Activated T-cell treated with anti-CD3 and anti-CD28 coated beads for 1 hour (primary cell): Measurements from ENCODE around the gene P4HA2.

ENCODE experiments used
- DNase-seq: peaks from one replicate; pipeline ENCODE4 v3.0.0-alpha.2; 2020; ENCODE audit warnings: low read depth

Gene P4HA2

DNA sequence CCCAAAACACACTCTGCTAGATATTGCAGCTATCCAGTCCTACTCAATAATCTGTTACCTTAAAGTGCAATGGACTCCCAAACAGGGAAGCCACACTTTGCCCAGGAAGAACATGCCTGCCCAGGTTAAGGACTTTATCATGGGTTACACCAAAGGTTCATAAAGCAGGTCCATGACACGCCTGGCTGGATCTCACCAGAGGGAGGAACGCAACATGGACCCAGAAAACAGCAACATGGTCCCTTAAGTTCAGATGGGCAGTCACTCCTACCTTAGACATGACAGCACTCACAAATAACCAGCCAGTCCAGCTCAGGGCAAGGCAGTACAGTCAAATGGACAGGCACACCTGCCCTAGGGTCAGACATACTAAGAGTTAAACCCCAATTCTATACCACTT is 3.8 kb downstream of the P4HA2 start:
- DNase-seq, result no peak

DNA sequence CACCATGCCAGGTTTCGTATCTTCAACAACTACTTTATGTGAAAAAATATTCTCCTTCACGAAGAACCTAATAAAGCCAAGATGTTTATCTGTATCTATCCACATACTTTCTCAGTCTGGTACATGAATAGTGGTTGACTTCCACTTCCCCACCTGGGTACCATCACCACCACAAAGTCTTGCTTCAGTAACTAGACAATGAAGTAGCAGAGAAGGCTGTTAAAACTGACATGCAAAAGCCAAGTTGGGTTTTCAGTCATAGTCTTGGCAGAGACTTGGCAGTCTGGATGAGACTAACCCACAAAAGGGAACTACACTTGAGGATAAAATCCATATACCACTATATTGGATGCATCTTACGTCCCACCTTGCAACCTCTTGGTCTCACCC is 5.0 kb downstream of the P4HA2 start:
- no peak for DNase-seq

DNA sequence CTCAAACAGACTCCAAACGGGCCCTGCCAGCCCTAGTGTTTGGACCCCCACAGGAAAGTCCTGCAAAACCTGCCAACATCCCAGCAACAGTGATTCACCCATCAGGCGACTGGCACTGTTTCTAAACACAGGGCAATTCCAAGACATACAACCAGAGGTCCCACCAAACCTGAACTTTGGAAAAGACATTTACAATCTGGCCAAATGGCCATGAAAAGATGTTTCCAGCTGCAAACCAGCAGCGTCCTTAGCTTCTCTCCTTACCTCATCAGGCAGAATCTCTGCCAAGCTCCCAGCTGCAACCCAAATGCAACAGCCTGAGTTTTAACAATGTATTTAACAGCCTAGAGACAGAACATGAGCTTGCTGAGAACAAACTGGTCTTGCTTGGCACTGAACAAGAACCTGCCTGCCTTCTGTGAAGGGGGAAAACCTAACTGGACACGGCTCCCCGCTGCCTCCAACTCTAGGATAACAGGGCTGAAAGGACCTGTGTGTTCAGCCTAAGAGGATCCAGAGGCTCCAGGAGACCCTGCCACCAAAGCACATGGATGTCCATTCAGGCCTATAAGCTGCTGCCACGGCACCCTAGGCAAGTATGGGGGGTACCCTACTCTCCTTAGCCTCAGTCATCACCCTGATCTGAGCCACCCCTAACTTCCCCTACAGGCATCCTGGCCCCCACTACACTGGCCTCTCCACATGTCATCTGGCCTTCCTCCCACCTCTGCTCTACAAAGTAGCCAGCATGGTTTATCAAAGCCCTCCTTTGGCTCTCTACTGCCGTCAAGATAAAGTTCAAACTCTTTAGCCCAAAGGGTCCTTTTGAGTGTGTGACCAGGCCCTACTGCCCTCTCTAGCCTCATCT is 5.6 kb downstream of the P4HA2 start:
- DNase-seq, result no peak

DNA sequence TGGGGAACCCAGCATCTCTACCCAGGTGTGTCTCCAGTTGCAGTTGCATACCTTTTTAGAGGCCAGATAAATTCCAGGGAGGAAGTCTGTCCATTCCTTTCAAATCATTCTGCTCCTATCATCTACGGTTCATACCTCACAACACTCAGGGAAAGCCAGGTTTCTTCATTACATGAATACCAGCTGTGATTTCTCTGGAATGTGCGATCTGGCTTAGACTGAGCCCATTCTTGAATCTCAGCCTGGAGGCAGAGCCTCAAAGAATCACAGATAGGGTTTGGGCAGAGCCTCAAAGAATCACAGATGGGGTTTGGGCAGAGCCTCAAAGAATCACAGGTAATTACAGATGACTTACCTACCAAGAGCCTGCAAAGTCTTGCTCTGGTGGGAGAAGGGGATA is 7.2 kb downstream of the P4HA2 start:
- DNase-seq, result no peak

DNA sequence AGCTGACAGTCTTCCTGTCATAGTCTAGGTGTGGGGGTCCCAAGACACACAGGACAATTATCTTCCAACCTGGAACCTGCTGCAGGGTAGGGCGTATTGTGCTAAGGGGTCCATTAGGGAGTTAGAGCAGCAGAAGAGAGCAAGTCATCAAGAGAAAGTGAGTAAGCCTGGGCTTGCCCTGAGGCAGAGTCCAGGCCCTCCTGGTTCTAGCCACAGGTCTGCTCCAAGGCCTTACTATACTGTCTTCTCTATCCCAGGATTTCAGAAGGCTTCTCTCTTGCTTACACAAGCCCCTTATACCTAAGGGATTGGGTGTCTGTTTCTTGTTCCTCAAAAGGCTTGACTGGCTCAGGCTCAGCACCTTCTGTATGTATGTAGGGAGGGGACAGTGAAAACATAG is 7.7 kb downstream of the P4HA2 start:
- DNase-seq, result no peak

DNA sequence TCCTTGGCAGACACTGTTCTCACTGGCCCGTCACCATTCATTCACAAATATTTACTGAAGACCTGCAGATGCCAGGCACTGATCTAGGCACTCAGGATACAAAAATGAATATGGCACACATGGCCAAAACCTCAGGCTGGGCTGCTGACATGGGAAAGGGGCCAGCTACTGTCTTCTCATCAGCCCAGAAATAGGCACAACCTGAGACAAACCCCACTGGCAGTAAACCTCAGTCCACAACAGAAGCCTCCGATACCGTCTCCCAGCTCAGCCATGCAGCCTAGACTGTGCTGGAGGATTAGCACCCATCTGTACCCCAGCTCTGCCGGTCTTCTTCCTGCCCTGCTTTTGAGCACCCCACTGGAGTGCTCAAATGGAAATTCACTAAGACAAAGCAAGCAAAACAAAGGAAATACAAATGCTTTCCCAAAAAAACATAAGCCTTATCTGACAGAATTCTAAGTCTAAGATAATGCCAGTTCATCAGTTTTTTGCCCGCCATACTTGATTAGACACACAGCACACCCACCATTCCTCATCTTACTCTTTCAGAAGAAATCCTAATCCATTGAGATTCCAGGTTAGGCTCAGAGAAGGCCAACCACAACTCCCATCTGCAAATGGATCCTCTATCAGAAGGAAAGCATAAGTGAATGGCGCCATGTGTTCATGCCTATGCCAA is 8.2 kb downstream of the P4HA2 start:
- DNase-seq, result no peak

DNA sequence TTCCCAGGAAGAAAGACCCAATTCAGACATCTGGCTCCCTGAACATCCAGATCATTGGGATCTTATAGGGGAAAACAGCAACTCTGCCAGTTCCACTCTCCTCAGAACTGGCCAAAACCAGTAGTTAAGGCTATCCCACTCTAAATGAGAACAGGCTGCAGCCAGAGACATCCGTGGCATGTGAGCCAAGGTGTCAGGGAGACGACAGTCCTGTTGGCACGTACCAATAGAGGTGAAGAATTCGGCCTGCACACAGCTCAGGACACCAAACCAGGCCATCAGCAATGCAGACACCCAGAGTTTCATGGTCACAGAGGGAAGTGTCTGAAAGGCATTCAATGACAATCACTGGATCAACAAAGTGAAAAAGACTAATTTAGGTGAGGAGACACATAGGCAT is 9.3 kb downstream of the P4HA2 start:
- DNase-seq, result no peak

DNA sequence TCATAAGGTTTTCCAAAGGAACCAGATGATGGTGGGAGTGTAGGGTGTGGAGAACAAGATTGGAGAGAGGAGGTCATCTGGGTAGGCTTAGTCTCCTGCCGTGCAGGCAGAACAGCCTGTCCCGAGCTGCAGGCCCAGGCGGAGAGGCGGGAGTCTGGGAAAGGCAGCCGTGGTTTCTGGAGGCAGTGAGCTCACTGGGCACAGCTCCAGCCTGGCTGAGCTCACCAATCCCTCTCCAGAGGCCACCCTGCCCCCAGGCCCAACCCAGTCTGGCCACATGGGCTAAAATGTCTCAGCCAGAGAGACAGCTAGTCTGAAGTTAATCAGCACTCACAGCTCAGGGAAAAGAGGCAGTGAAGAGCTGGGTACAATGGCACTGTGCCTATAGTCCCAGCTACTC is 12.3 kb downstream of the P4HA2 start:
- no peak for DNase-seq

DNA sequence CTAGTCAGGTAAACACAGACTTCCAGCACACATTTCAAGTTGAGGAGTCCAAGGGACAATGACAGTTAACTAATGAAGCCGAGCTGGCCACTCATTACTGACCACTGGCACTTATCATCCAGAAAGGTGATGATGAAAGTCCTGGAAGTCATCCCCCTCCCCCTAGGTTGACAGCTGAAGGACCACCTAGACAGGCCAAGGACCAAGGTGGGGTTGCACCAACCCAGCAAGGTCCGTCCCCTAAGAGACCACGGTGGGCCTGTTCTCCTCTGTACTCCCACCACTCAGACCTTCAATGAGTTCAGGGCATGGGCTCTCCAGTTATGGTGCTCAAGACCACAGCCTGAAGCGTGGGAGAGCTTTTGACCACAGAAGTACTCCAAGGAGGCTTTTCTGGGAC is 13.2 kb downstream of the P4HA2 start:
- no peak for DNase-seq

DNA sequence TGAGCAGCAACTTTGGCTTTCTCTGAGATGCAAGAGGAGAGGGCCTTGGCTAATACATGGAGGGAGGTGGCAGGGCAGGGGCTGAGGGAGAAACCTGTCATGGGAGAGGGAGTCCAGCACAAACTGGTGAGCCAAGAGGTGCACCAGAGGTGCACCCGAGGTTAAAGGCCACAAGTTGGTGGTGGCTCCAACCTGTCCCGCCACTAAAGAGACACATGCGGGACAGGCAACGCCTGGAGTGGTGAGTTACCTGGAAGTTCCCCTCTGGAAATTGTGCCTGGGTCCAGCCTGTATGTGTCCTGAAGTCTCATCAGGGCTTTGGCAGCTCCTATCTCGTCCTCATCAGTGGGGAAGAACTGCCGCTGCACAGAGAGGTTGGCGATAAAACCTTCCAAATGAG is 14.0 kb downstream of the P4HA2 start:
- DNase-seq, result no peak

DNA sequence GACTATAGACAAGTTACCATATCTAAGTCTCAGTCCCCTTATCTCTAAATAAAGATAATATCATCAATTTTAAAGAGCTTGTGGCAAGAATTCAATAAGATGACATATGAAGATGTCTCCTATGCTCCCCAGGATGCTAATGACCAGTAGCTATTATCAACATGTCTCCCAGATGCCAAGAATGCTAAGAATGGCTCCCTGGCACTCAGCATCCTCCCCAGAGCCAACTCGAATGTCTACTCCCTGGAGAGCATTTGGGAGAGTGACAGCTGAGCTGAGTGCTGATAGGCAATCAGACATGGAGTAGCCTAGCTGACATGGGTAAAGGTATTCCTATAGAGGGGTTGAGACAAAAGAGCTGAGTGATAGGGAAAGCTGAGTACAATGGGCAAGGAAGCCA is 15.9 kb downstream of the P4HA2 start:
- no peak for DNase-seq

DNA sequence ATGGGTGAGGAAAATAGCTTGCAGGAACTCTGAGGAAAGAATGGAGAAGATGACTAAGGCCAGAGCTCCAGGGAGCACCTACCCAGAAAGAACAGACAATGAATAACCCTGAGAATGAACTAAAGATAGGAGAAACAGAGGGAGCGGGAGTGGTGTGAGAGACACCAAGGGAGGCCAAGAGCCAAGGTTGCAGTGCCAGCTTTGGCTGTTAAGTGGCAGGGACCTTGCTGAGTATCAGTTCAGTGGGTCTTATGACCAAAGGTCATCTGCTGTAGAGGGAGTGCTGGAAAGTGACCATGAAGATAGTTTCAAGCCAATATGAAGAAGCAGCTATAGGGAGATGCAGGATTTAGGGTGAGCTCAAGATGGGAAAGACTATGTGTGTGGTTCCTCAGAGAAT is 16.7 kb downstream of the P4HA2 start:
- DNase-seq, result no peak

DNA sequence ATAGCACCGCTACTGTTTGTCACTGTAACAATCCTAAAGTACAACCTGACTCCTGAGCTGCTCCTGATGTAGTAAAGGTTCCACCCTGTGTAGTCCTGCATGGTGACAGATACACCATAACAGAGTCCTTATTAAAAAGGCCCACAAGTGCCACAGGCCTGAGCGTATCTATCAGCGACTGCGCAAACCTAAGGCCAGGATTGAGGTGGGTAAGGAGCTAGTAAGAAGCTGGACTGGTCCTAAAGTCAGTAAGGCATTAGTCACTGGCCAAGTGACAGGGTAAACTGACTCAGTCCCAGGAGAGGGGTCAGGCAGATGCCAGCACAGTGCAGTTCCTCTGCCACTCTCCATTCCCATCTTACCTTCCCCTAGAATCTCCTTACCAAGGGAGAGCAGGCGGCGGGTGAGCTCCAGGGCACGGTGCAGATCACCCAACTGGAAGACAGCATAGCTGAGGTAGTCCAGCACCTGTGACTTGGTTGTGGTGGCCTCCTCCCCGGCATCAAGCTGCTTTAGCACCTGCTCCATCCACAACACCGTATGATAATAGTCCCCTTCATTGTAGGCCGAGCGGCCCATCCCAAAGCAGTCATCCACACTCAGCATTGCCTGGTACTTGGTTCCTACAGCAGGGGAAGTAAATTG is 17.6 kb downstream of the P4HA2 start:
- DNase-seq, result no peak

DNA sequence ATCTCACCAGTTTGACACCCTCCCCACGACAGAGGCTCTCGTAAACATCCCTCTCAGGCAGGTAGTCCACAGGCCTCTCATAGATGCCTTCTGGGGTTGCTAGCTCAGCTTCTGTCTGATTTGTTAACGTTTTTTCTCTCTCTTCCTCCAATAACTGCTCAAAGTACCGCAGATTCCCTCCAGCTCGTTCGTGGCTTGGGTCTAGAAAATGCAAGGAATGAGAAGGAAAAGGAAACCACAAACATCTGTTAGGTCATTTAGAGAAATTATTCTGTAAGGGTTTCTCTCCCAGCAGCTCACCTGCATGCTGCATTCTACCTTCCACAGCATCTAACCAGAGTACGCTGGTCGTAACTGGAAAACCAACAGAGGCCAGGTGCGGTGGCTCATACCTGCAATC is 18.5 kb downstream of the P4HA2 start:
- DNase-seq, result no peak

DNA sequence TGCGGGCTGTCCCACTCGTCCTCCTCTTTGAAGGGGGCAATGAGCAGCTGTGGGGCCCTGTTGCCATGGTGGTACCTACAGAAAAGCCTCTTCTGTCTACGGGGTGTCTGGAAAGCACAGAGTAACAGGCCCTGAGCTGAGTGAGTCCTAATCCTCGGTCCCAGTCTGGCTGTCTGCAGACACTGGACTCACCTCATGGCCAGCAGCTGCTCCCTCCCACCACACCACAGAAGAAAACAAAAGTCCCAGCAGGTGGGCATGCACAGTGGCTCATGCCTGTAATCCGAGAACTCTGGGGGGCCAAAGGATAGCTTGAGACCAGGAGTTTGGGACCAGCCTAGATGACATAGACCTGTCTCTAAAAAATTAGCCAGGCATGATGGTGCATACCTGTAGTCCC is 19.9 kb downstream of the P4HA2 start:
- no peak for DNase-seq

DNA sequence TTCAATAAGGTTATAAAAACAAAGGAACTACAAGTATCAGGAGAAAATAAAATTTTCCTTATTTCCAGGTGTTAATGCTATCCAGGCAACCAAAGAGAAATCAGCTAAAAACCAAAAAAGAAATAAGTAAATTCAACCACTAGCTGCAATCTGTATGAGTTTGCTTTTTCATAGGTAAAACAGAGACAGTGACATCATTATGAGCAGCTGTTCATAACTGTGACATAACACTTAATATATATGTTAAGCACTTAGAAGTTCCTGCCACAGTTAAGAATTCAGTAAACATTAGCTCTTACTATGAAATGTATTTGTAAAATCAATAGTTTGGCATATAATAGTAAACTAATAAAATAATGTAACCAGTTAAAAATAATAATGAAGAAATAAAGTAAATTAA is 20.9 kb downstream of the P4HA2 start:
- DNase-seq, result no peak

DNA sequence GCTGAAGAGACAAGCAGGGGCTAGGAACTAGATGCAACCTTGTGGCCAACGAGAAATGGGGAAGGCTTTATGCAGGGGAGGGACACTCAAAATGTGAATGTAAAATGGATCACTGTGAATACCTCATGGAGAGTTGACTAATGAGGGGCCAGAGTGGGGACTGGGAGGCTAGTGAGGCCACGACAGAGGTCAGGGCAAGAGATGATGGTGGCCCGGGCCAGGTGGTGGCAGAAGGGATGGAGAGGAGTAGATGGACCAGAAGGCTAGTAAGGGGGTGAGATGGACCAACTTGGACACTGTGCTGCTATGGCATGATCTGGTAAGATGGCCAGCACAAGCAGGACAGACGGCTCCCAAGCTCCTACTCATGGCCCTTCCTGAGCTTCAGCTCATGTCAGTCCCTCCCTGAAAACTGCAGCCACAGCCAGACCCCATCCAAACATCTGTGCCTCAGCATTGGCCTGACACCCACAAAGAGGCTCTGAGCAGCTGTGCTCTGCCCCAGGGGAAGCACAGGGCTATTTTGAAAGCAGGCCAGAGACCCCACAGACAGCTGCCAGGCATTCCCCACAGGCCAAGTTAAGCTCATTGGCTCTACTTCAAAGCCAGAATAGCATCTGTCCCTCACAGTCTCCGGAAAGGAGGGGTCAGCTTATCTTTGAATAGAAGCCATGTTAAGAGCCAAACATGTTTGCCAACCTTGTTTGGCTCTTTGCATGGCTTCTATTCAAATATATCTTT is 22.1 kb downstream of the P4HA2 start:
- no peak for DNase-seq

DNA sequence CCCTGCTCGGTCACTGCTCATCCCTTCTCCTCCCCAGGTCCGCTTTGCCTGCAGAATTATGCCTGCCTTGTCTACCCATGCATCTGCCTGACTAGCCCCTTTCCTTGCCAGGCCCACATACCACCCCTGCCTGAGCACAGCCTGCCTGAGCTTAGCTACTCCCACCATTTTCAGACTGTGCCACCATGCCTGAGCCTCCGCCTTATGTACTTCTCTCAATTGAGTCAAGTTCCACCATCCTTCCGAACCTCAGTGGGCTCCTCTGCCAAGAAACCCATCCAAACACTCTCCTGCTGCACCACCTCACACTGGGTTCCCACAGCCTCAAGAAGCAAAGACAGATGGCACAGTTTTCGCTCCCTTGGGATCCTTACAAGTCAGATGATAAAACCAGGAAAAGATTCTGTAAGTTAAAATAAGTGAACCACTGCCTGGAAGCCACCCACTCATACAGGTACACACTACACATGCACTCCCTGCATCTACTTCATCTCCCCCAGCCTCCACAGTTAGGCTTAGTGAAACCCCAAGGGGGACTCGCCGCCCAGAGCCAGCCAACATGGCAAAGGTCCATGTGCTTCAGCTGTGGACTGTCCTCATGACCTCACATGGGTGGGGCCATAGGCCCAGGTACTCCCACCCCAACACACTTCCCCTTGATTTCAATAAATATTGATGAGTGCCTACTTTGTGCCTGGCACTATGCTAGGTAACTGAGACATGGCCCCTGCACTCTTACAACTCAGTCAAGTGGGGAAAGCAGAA is 23.1 kb downstream of the P4HA2 start:
- no peak for DNase-seq

DNA sequence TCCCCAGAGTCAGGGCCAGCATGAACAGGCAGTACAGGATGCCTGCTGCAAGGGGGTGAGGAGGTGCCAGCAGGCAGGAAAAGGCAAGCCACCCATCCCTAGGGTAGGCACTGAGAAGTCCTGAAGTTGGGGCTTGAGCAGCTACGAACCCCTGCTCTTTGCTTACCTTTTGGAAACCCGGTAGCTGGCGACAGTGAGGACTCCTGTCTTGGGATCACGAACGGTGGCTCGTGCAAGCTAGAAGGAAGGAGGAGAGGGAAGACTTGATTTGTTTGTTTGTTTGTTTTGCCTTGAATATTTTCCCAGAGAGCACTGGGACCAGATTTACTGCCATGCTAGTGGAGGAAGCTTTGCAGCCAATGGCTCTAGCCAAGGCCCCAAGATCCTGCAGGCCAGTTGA is 23.7 kb downstream of the P4HA2 start:
- DNase-seq, result no peak

DNA sequence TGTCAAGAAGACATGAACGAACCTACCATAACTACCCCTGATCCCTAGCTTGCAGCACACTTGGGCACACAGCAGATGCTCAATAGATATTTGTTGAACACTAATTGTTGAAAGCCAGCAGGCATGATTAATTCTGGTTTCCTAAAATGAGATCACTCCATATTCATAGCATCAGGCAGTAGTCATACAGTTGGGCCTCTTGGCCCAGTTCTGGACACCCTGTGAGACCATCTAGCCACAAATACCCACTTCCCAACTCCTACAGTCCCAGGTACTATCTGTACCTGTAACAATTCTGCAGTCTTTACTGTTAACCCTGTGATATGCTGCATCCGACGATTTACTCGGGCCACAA is 24.2 kb downstream of the P4HA2 start:
- no peak for DNase-seq

DNA sequence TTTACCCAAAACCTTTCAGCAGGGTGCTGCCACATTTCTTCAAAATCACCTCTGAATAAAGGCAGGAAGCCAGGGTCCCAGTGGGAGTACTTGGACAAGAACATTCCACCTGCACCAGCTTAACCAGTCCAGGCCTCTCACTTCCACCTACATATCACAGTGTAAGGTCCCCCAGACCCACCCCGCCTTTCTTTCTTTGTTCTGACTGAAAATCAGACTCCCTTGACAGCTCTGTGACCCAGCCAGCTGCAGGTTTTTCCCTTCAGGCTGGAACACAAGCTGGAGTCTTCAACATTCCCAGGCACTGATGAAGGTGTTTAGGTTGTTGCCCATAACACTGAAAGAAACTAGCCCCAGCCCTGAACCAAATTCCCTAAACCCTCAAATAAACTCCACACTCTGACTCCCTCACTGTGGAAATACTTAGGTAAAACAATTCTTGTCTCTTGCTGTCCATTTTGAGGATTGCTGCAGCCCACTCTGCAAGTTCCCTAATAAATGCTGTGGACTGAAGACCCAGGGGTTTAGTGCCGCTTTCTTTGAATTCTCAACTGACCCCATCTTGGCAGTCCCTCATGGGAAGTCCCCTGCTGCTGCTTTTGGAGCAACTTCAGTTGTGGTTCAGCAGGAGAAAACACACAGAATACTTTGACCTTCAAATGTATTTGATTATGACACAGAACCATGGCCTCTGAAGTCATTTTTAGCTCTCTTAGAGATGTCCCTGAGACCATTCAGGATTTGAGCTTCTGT is 24.8 kb downstream of the P4HA2 start:
- no peak for DNase-seq
